GM12892 (cell line): ENCODE data around the gene NRARP.

ENCODE experiments used
- POLR2A ChIP-seq: IDR thresholded peaks from 2 replicates; pipeline ENCODE4 v1.6.1; 2011; ENCODE audit warnings: low read depth, low read length, control low read depth
- POLR2AphosphoS5 ChIP-seq: IDR thresholded peaks from 2 replicates; pipeline ENCODE4 v1.6.1; 2011; ENCODE audit warnings: low read depth, low read length, control low read depth

DNA sequence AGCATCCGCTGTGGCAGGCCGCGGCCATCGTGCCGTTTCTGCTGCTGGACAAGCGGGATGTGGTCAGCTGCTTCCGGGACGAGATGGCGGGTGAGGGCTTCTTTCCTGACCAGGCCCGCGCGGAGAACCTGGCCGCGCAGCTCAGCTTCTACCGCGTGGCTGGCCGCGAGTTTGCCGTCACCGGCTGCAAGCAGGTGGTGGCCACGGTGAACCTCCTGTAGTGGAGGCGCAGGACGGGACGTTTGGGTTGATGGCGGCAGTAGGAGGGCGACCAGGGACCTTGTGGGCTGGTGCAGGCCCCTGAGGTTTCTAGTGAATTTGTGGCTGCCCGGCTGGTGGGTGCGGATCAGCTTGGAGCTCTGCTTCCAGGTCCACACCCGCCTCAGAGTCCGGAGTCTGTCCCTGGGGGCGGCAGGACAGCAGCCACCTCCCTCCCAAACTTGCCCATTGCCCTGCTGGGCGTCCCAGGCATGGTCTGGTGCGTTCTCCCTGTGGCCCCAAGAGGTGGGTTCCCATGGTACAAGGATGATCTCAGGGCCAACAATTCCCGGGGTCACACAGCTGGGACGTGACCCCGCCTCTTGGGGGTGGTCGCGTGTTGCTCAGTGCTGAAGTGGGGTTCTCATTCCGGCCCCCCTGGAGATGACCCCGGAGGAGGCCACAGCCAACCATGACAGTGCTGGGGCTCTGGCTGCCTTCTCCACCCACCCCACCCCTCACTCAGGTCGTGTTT is 22.2 kb downstream of the NRARP start:
- TF ChIP-seq POLR2AphosphoS5: no peak
- TF ChIP-seq POLR2A: no peak
